DND-41 (cell line): ENCODE data around the gene OR6B2.

ENCODE experiments used
- ATAC-seq: fragments of 200-7000 bp; cut with Tn5 transposase; 3 replicates; pipeline ENCODE4 v1.9.1; 2021; ENCODE audit warnings: low read depth; ENCODE audit not compliant: insufficient read depth
- DNase-seq: peaks from one replicate; pipeline ENCODE4 v3.0.0-alpha.2; 2020
- H2AFZ ChIP-seq: 2 replicates; pipeline ENCODE4 v1.6.0; 2012; ENCODE audit warnings: low read depth, low read length
- H3K27ac ChIP-seq: 2 replicates; pipeline ENCODE4 v1.5.1; 2012; ENCODE audit warnings: low read length, inconsistent platforms
- H3K27me3 ChIP-seq: fragments of 200-600 bp; sonication (generic); 2 replicates; pipeline ENCODE4 v1.6.0; 2012; ENCODE audit warnings: low read length, mild to moderate bottlenecking, inconsistent platforms; ENCODE audit not compliant: insufficient read depth, poor library complexity
- H3K36me3 ChIP-seq: 2 replicates; pipeline ENCODE4 v1.5.1; 2012; ENCODE audit warnings: low read length, inconsistent platforms; ENCODE audit not compliant: insufficient read depth
- H3K4me1 ChIP-seq: 2 replicates; pipeline ENCODE4 v1.5.1; 2012; ENCODE audit warnings: mild to moderate bottlenecking, low read length; ENCODE audit not compliant: insufficient read depth
- H3K4me2 ChIP-seq: 2 replicates; pipeline ENCODE4 v1.6.0; 2012; ENCODE audit warnings: mild to moderate bottlenecking, moderate library complexity, low read length, inconsistent platforms; ENCODE audit not compliant: insufficient read depth
- H3K4me3 ChIP-seq, 2 experiments: fragments of 200-600 bp in 1 of 2; shearing (Covaris generic) in 1 of 2; 2 replicates each; pipeline ENCODE4 v1.5.1; 2012 to 2016; ENCODE audit warnings: inconsistent platforms in 2 of 2, low read length in 2 of 2, mild to moderate bottlenecking in 2 of 2, low read depth in 1 of 2, moderate library complexity in 1 of 2
- H3K79me2 ChIP-seq: 2 replicates; pipeline ENCODE4 v1.6.0; 2012; ENCODE audit warnings: low read length, inconsistent platforms; ENCODE audit not compliant: insufficient read depth
- H3K9ac ChIP-seq: 2 replicates; pipeline ENCODE4 v1.6.0; 2012; ENCODE audit warnings: low read depth, mild to moderate bottlenecking, inconsistent platforms, low read length, moderate library complexity
- H3K9me3 ChIP-seq: 2 replicates; pipeline ENCODE4 v1.5.1; 2012; ENCODE audit warnings: low read length, moderate library complexity, mild to moderate bottlenecking, inconsistent platforms; ENCODE audit not compliant: insufficient read depth, severe bottlenecking
- H4K20me1 ChIP-seq: 2 replicates; pipeline ENCODE4 v1.6.0; 2012; ENCODE audit warnings: low read length; ENCODE audit not compliant: insufficient read depth
- CTCF ChIP-seq: IDR thresholded peaks from 2 replicates; pipeline ENCODE4 v1.5.1; 2012; ENCODE audit warnings: borderline replicate concordance, low read length, moderate library complexity, mild to moderate bottlenecking; ENCODE audit not compliant: poor library complexity, severe bottlenecking; ENCODE audit errors: extremely low read depth
- EZH2 ChIP-seq: IDR thresholded peaks from 3 replicates; pipeline ENCODE4 v1.6.1; 2012; ENCODE audit warnings: borderline replicate concordance, low read depth, mild to moderate bottlenecking, moderate library complexity, low read length, inconsistent platforms; ENCODE audit not compliant: severe bottlenecking

The OR6B2 gene

GRCh38 chr2:239984421-239985194 is 45.6 kb downstream of the OR6B2 start:
- peak overlapping the region in 1 of 2 experiments; percentile 23; a peak in 2 of 4 replicates for H3K4me3 ChIP-seq
- peaks cover 6% of the 10 kb centered on the region for H3K9me3 ChIP-seq
- H3K27ac ChIP-seq: peak overlapping the region; percentile 99
- H3K4me1 ChIP-seq: peaks cover 58% of the 10 kb centered on the region
- H3K4me2 ChIP-seq: peak overlapping the region; percentile 57
- TF ChIP-seq CTCF: no peak
- TF ChIP-seq EZH2: no peak
- peaks cover 46% of the 10 kb centered on the region for H3K79me2 ChIP-seq
- H2AFZ ChIP-seq: peak overlapping the region; percentile 58; the same call in 1 of the 2 replicates
- DNase-seq (peak; percentile 83), ATAC-seq (peak; percentile 80)
- H3K27me3 ChIP-seq: no peaks in the 10 kb centered on the region
- H3K36me3 ChIP-seq: peaks cover 64% of the 10 kb centered on the region
- H3K9ac ChIP-seq: peak overlapping the region; percentile 66
- no peaks in the 10 kb centered on the region for H4K20me1 ChIP-seq

GRCh38 chr2:239983004-239983778 is 47.0 kb downstream of the OR6B2 start:
- Histone ChIP-seq H3K79me2 (peaks cover 51% of the 10 kb centered on the region), H4K20me1 (no peaks in the 10 kb centered on the region), H3K27me3 (no peaks in the 10 kb centered on the region), H2AFZ (no peak overlapping the region), H3K9me3 (peaks cover 6% of the 10 kb centered on the region), H3K4me3 (peak overlapping the region in 1 of 2 experiments; percentile 0; a peak in 1 of 4 replicates), H3K4me1 (peaks cover 56% of the 10 kb centered on the region), H3K9ac (peak overlapping the region; percentile 66), H3K27ac (peak overlapping the region; percentile 99), H3K4me2 (peak overlapping the region; percentile 57), H3K36me3 (peaks cover 59% of the 10 kb centered on the region)
- DNase-seq (peak; percentile 79), ATAC-seq (peak; percentile 79)
- TF ChIP-seq CTCF (no peak), EZH2 (no peak)
